ENCODE measurements around the gene ZBTB20. TPM values are rescaled to one million over a fixed set of nuclear protein-coding genes. Genes with fewer than 3 reads are reported as not detected.

Gene ZBTB20
- polyA plus RNA-seq, 10 donors = 2.0 to 4.9 (median 3.7) TPM

GRCh38 chr3:114674036-114674435, 473.1 kb downstream of the ZBTB20 start:
- DNase-seq = no peak

- DNase-seq = no peak
These were observed 473.6 kb downstream of the ZBTB20 start for GRCh38 chr3:114673481-114673880.

- no peak for DNase-seq
These were observed 474.2 kb downstream of the ZBTB20 start for GRCh38 chr3:114672692-114673447.

GRCh38 chr3:114671741-114672510, 475.2 kb downstream of the ZBTB20 start:
- no peak for DNase-seq

- no peak for DNase-seq
These were observed 477.5 kb downstream of the ZBTB20 start for GRCh38 chr3:114669614-114670013.

GRCh38 chr3:114668099-114668498, 479.0 kb downstream of the ZBTB20 start:
- no peak for DNase-seq

GRCh38 chr3:114666623-114667022, 480.5 kb downstream of the ZBTB20 start:
- no peak for DNase-seq

- DNase-seq = no peak
These were observed 483.1 kb downstream of the ZBTB20 start for GRCh38 chr3:114664006-114664405.

GRCh38 chr3:114660808-114661207, 486.3 kb downstream of the ZBTB20 start:
- DNase-seq = no peak

GRCh38 chr3:114660124-114660523, 487.0 kb downstream of the ZBTB20 start:
- peak; percentile 80 to 92 (median 90) for DNase-seq

GRCh38 chr3:114659109-114660061, 487.7 kb downstream of the ZBTB20 start:
- DNase-seq = peak in 1 of 3 donors; percentile 30

- DNase-seq = no peak
These were observed 495.5 kb downstream of the ZBTB20 start for GRCh38 chr3:114651555-114651954.

- DNase-seq = peak in 1 of 3 donors; percentile 47
These were observed 496.3 kb downstream of the ZBTB20 start for GRCh38 chr3:114650808-114651207.

- peak in 1 of 3 donors; percentile 53 for DNase-seq
These were observed 497.8 kb downstream of the ZBTB20 start for GRCh38 chr3:114649331-114649730.

GRCh38 chr3:114646526-114646925, 500.6 kb downstream of the ZBTB20 start:
- DNase-seq = no peak

GRCh38 chr3:114645392-114645791, 501.7 kb downstream of the ZBTB20 start:
- DNase-seq = no peak

GRCh38 chr3:114644367-114644766, 502.7 kb downstream of the ZBTB20 start:
- DNase-seq = no peak

- peak in 2 of 3 donors; percentile 30 to 71 for DNase-seq
These were observed 503.9 kb downstream of the ZBTB20 start for GRCh38 chr3:114642951-114643741.

- DNase-seq = no peak
These were observed 507.0 kb downstream of the ZBTB20 start for GRCh38 chr3:114640126-114640525.

GRCh38 chr3:114639171-114639570, 507.9 kb downstream of the ZBTB20 start:
- no peak for DNase-seq

- DNase-seq = no peak
These were observed 511.2 kb downstream of the ZBTB20 start for GRCh38 chr3:114635878-114636277.

Data from muscle of back (tissue), 11 donors.